ENCODE results near the gene FAM219A.

The FAM219A gene, protein sequence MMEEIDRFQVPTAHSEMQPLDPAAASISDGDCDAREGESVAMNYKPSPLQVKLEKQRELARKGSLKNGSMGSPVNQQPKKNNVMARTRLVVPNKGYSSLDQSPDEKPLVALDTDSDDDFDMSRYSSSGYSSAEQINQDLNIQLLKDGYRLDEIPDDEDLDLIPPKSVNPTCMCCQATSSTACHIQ

DNA sequence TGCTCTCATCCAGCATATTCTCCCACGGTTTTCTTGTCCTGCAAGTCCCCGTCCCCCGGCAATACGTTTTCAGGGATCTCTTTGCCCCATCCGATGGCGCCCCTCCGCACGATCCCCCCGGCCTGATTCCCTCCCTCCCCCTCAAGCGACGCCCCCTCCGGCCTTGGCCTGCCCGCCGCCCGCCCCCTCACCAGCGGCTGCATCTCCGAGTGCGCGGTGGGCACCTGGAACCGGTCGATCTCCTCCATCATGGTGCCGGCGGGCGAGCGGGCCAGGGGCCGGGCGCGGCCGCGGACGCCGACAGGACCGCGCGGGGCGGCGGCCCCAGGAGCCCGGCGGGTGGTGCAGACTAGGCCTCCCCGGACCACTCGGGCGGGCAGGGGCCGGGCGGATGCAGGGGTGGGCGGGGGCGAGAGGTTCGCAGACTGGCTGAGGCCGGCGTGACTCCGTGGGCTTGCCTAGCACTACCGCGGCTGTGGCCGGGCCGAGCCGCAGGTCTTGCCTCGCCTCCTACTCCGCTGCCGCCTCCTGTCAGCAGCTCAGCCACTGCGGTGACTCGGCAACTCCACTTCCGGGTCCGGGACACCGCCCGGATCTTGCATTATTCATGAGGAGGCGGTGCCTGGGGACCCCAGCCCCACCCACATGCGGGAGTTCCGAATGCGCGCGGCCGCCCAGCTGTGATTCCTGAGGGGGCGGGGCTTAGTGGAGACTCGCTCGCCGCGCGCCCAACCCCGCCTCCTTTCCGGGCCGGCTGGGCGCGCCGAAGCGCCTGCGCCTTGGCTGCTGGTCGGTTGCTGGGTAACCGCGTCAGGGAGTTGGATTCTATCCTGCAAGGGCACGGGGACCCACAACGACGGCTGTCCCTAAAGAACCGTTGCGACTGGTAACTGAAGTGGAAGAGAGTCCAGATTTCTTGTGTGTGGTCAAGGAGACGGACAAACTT, at the start of gene FAM219A, which contains the start of gene DNAI1:
FAM219A (minus strand) TSS at position 558 of the 946 bp plus-strand sequence; CDS start at position 251, 307 bp downstream.
DNAI1 (plus strand) TSS at position 793 of the 946 bp plus-strand sequence. CDS start 201 bp downstream, outside the sequence.
- DNase-seq (ENCODE audit: low spot score): peak; percentile 99

DNA sequence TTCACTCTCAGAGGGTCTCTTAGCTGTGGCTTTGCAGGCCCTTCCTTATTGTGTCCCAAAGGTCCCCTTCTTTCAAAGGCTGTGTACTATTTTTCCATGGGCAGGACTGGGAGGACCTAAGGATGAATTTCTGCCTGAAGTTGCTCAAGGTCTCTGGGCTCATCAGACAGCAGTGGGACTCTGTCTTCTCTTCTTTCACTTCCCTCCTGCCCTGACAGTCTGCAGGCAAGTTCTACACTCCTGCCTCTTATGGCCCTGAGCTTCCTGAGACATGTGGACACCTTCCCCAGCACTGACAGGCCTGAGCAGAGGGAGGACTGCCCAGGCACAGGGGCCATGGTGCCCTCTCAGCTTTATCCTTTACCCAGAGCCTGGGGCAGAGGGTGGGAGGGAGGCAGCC, 49.6 kb upstream of the FAM219A start:
- DNase-seq (ENCODE audit: low spot score): no peak

DNA sequence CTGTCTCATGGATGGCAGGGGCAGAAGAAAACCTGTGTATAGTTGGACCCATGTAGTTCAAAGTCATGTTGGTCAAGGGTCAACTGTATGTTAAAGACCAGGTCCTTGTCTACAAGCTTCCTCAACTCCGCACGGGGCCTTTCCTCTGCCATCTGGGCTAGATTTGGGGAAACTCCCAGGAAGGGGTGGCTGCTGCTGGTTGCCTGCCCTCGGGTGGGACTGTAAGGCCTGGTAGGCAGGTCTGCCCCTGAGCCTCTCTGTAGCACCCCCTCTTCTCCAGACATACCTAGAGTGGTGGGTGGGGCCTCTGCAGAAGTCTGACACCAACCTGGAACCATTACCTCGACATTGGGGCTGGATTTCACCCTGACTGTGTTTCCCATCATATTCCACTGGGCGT, 49.2 kb upstream of the FAM219A start:
- no peak for DNase-seq (ENCODE audit: low spot score)

DNA sequence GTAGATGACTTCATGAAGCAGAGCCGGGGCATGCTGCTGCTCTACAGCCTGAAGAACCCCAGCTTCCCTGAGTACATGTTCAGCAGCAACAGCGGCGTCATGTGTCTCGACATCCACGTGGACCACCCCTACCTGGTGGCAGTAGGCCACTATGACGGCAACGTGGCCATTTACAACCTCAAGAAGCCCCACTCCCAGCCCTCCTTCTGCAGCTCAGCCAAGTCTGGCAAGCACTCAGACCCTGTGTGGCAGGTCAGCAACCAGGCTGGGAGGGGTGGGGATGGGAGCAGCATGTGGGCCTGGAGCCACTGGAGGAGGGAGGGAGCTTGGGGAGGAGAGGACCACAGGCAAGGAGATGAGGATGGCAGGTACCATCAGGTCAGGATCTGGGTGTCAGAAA, 48.3 kb upstream of the FAM219A start:
- no peak for DNase-seq (ENCODE audit: low spot score)

DNA sequence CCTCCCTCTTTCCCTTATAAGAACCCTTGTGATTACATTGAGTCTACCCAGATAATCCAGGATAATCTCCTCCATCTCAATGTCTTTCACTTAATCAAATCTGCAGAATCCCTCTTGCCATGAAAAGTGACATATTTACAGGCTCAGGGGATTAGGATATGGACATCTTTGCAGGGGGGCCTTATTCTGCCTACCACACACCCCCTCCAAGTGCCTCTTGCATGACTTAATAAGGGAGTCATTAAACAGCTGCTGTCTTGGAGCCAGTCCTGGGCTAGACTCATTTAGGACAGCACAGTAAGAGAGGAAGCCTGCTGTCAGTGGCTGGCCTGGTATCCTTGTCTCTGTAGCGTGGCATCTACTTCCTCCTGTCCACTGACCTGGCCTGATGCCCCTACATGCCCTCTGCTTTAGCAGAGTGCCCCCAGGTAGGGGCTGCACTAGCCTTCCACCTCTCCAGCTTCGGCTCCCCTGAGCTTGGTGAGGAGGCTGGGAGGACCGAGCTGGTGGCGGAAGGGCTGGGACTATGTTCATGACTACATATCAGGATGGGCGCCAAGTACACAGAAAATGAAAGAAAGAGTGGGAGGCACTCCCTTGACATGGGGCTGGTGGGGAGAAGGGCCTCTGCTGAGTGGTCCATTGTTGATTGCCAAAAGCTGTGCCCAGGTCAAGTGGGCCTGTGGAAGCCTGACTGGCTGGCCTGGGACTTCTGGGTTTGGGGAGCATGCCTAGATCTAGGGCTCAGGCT, 47.2 kb upstream of the FAM219A start:
- no peak for DNase-seq (ENCODE audit: low spot score)

DNA sequence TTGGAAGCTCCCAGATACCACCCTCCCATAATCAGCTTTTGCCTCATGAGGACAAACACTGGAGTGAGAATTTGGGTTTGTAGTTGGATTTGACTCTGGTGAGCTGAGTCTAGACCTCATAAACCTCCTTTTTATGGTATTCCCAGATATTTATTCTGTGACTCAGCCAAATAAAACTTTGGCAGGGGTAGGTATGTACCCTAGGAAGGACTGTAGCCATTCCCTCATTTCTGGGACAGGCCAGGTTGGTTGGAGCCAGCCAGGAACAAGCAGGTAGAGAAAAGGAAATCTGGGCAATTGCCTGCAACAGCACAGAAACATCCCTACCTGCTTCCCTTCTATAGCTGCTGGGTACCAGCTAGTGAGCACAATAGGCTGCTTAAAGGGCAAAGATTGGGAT, 45.0 kb upstream of the FAM219A start:
- no peak for DNase-seq (ENCODE audit: low spot score)

DNA sequence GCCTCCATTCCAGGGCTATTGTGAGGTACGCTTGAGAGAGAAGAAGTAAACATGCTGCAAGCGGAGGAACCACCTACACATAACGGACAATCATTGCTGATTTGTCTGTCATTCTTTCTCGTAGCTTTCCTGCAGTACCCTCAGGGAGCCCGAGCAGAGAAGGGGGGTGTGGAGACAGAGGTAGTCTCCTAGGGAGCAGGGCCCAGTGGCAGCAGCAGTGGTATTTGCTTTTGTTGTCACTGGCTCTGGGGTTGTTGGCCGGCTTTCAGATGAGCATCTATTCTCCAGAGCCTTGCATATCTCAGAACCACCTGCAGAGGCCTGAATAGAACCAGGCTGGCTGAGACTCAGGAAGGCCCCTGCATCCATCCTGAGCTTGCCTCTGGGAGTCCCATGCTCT, 44.5 kb upstream of the FAM219A start:
- DNase-seq (ENCODE audit: low spot score): no peak

DNA sequence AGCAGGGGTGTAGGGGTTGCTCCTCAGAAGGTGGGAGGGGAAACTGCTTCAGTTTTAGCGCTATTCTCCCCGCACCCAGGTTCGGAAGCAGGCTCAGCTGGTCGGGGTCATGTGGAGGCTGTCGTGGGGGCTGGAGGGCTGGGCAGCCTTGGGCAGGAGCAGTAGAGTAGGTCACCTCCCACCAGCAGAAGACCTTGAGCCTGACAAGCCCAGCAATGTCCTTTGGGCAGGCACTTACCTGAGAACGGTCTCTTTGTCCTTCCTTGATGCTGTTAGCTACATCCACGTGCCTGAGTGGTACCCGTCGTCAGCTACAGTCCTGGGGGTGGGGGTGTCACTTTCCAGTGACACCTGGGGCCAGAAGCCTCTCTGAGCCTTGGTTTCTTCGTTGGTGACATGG, 44.1 kb upstream of the FAM219A start:
- no peak for DNase-seq (ENCODE audit: low spot score)

DNA sequence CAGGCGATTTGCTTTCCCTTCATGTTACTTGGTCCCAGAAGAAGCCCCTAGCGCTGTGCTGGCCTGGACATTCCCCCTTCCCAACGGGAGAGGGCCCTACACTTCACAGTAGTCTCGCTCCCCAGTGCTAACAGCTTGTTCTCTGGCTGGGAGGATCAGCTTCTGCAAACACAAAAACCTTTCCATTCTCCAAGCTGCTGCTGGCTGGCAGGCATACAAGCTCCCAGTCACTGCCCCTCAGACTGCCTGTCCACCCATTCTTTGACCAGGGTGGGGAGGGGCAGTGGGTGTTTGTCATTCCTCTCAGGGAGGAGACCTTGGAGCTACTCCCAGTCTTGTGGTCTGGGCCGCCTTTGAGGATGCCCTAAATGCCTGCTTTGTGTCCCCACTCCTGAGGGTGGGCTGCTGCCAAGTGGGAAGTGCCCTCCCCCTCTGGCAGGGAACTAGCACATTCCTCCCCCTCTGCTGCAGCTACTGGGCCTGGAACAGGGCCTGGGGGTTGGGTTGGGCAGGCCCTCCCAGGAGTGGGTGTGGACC, 43.6 kb upstream of the FAM219A start:
- peak; percentile 77 for DNase-seq (ENCODE audit: low spot score)

DNA sequence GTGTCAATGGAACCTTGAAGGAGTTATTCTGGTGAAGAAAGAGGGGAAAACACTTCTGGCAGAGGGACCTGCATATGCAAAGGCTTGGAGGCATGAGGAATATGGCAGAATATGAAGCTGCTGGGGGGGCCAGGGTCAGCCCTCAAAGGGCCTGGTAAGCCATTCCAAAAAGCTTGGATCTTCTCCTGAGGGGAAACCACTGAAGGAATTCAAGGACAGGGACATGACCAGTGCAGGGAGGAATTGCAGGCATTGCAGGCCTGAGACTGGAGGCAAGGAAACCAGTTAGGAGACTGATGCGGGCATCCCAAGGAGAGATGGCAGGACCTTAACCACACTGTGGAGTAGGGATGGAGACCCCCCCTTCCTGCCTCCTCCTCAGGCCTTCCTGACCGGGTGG, 43.0 kb upstream of the FAM219A start:
- no peak for DNase-seq (ENCODE audit: low spot score)

DNA sequence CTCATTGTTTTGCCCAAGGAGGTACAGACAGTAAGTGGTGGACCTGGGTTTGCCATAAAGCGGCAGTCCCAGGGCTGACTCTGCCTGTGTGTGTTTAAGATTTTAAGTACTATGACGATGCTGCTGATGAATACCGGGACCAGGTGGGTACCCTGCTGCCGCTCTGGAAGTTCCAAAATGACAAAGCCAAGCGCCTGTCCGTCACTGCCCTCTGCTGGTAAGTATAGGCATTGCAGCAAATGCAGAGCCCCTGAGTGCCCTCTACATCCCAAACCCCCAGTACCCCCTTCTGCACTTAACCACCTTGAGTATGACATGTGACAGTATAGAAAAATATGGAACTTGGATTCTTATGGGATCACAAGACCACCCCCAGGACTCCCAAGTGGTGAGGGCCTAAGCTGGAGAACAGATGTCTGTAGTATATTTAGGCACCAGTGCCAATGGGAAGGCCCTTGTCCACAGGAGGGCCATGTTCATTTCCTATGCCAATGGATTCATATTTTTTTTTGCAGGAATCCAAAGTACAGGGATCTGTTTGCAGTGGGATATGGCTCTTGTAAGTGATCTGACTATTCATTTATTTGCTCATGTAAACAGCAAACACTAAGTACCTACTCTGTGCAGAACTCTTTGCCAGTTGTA, 42.4 kb upstream of the FAM219A start:
- DNase-seq (ENCODE audit: low spot score): peak; percentile 76

DNA sequence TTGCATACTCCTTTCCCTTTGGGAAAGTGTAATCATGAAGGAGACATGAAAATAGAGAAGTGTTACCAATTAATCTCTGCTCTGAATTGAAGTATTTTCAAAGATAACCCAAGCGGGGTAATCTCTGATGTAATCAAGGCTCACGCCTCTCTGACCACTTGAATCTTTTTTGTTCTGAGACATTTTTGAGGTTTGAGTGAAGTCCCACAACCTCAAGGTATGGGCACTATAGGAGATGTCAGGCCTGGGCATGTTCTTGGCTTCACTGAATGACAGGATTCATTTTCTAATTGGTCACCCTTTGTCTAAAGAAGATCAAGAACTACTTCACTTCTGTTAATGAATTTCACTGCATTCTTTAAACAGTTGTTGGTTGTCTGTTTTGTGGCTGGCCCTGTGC, 40.7 kb upstream of the FAM219A start:
- no peak for DNase-seq (ENCODE audit: low spot score)

DNA sequence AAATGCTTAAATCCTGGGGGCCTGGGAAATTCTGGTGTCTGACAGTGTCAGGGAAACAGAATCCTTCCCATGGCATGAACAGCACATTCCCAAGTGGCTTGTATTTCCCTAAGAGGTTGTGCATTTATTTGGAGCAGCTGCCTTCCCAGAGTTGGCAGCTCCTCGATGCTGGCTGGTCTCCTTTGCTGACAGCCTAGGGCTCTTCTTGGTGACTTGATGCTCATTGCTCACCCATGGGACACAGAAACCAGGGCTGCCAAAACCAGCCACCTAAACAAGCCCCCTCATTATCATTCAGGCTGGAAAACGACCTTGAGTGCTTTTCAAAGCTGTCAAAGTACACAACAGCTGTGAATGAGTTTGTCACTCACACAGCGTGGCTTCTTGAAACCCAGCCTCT, 40.2 kb upstream of the FAM219A start:
- no peak for DNase-seq (ENCODE audit: low spot score)

DNA sequence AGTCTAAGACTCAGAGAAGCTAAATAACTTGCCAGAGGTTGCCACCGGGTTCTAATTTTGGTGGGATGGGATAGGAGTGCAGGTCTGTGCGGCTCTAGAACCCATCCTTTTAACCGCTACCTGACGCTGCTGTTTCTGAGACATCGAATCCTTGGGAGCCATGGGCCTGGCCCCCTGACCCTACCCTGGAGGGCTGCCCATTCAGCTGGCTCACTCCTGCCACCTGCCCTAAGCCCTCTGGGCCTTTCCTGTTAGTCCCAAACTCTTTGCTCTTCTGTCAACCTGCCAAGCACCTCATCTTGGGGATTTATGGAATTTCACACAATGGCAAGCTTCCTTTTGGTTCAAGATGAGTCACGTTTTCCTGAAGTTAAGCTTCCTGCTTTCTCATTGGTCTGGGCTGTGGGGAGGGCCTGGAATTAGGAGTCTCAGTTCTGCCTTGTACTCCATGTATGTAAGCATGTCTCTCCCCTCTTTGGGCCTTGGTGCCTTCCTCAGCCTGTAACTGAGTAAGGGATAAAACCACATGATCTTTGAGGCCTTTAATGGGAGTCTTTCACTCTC, 37.9 kb upstream of the FAM219A start:
- no peak for DNase-seq (ENCODE audit: low spot score)

DNA sequence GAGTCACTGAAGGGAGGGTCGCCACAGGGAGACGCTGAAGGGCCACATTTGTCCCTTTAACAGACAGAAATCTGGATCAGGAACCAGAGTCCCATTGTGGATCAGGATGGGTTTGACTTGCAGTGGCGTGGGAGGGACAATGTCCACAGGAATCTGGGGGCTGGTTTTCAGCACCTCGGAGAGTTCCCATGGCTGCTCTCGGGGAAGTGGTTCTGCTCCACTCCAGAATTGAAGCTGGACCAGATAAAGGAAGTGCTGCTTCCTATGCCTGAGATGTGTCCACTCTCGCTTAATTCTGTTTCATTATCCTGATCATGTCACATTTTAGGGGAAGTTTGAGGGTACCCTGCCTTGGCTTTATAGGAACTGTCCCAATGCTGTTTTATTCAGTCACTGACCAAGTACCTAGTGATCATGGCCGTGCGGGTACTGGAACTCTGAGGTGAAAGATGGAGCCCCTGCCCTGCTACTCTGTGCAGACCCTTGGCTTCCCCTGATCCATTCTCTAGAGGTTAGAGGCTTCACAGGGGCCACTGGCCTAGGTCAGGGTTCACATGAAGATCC, 35.7 kb upstream of the FAM219A start:
- peak; percentile 77 for DNase-seq (ENCODE audit: low spot score)

DNA sequence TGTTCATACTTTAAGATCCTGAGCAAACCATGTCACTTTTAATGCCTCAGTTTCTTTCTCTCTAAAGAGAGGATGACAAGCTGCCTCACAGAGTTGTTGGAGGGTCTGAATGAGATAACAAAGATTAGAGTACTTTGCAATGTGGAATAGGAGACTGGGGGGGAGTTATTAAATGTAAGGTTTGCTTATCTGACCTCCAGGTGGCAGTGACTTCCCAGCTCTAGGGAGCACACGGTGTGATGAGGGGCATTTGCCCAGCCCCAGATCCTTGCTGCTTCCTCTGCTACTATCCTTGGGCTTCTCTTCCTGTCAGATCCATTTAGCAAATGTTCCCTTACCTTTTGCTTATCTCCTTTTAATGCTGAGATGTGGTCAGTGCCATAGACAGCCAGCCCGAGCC, 33.7 kb upstream of the FAM219A start:
- DNase-seq (ENCODE audit: low spot score): no peak

DNA sequence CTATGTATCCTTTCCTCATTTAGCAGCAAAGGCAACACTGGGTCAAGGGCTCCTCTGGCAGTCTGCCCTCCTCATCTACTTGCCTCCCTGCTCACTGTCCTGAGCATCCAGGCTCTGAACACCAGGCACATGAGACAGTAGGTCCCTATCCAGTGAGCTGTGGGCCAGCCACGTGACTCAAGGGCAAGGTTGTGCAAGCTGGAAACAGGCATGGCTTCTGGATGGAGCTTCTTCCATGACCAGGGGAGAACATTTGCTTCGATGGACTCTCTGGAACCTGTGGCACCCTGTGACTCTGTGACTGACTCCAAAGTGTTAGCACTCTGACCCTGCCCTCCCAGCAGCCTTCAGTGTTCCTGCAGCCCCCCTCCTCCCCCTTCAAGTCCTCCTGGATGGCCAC, 33.2 kb upstream of the FAM219A start:
- no peak for DNase-seq (ENCODE audit: low spot score)

DNA sequence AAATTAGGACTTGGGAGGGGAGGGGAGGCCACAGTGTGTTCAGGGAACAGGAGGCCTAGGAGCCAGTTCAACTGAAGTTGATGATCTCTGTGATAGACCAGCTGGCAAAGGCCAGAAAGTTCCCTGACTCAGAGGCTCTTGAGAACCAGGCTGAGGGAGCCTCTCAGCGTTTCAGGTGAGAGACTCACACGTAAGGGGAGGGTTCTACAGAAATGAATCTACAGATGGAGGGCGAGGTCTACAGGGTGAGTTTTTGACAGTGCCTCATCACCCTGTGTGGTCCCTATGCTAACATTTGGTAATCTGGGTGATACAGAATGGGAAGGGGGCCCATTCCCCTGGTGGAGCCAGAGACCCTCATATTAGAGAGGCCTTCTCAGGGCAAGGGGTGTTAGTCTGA, 32.4 kb upstream of the FAM219A start:
- DNase-seq (ENCODE audit: low spot score): no peak

DNA sequence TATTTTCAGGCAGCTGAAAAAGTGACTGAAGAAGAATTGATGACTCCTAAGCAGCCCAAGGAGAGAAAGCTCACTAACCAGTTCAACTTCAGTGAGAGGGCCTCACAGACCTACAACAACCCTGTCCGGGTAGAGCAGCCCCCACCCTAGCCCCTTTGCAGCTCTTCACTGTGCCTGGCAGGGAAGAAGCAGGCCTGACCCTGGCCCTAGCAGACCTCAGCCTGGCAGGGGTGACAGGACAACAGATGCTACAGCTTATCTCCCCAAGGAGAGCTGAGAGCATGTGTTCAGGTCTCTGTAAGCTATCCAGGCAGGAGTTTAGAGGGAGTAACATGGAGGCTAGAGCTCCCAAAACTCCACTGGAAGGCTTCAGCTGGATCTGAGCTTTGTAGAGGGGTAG, 32.0 kb upstream of the FAM219A start:
- no peak for DNase-seq (ENCODE audit: low spot score)

DNA sequence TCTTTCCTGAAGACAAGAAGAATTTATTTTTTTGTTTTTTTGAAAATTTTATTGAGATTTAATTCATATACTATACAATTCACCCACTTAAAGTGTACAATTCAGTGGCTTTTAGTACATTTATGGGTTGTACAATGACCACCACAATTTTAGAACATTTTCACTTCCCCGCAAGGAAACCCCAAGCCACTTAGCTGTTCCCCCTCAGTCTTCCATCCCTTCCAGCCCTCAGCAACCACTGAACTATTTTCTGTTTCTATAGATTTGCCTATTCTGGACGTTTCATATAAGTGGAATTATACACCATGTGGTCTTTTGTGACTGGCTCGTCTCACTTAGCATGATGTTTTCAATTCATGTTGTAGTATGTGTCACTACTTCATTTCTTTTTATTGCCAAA, 28.2 kb upstream of the FAM219A start:
- no peak for DNase-seq (ENCODE audit: low spot score)

DNA sequence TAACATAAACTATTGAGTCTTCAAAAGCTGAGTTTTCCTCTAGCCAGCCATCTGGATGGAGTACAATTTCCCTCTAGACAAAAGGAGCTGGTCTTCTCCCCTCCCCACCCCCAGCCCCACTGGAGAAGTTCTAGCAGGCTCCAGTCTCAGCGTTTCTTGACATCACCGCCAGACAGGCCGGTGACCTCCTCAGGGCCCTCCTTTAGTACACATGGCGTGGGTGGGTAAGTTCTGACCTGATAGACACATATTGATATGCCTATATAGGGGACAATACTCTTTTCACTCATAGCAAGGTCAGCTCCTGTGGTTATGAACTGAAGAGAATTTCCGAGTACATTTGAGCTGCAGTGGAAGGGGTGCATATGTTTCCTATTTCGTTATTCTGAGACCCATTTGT, 27.5 kb upstream of the FAM219A start:
- no peak for DNase-seq (ENCODE audit: low spot score)

All from GM03348 (cell line).